NOMO-1 (cell line): Measurements from ENCODE around the gene MRAS.
A peak's percentile ranks its signal among the peaks of the same experiment; 100 is the strongest.
"Not testable (repeated sequence)": the region's sequence is repeated elsewhere in the genome, so short reads cannot be mapped to it uniquely, and the experiment has no call there.

Experiments used
- DNase-seq, 2 experiments: peaks; one replicate each; lab custom pipeline; 2025; ENCODE audit not compliant: unreplicated experiment in 2 of 2; lab: John Stamatoyannopoulos, UW

Gene MRAS

DNA sequence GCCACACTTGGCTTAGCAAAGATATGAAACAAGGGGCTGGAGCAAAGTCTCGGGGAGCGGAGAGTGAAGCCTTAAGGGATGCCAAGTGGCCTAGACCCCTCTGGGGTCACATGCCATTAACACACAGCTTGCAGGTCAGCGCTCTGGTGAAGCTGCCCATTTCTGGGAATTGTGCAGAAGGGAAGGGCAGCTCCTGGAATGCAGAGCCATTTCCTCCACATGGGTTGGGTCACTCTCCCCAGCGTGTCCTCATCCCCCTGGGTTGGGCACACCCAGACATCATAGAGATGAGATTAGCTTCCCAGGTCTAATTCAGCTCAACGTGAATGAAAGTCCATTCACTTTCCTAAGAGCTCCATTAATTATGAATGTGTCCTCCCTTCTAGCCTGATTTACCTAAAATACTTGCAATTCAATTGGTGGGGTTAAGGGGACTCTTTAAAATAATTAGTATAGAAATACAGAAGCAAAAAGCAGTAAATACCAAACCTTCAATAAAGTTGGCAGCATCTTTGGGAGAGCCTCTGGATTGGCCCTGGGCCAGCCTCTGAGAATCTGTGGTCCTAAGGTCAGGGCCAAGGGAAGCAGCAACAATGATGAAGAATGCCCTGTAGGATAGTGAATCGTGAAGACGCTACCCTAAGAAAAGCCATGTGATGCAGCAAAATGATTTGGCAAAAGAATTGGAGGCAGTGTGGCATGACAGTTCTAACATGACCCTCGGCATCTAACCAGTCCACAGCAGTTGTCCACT, 17.8 kb downstream of the MRAS start:
- DNase-seq, result no peak

DNA sequence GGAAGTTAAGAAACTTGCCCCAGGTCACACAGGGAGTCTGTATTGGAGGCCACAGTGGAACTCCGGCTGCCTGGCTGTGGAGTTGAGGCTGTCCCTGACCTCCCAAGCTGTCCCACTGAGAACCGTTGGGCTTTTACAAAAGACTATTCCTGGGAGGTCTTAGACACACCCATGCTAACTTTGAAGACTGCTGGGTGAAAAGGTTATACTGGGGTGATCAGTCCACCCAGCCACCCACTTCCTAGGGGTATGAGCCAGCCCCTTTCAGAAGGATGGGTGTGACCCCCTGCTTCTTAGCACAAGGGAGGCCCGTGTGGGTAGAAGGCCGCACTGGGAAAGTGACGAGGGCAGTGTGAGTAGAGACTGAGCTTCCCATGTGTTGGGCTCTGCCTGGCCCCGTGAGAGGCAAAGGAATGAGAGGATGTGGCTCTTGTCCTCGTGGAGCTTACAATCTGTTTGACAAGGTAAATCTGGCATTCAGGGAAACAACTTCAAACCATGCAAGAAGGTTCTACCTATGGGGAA, 19.0 kb downstream of the MRAS start:
- DNase-seq, result no peak

DNA sequence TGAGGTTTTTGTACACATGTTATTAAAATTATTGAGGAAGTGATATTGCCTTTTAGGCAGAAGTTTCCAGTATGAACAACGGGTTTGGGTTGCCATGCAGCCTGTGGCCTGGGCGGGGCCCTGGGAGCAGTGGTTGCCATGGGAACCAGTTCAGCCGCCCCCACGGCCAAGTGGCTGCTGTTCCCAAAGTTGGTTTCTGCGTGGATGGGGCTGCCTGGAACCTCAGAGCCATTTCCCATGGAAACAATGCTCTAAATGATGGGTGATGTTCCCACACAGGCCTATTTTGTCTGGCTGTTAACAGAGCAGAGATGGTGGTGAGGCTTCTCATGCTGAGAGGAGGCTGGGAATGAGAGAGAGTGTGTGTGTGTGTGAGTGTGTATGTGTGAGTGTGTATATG, 19.5 kb downstream of the MRAS start:
- DNase-seq, result peak; percentile 32 to 34

DNA sequence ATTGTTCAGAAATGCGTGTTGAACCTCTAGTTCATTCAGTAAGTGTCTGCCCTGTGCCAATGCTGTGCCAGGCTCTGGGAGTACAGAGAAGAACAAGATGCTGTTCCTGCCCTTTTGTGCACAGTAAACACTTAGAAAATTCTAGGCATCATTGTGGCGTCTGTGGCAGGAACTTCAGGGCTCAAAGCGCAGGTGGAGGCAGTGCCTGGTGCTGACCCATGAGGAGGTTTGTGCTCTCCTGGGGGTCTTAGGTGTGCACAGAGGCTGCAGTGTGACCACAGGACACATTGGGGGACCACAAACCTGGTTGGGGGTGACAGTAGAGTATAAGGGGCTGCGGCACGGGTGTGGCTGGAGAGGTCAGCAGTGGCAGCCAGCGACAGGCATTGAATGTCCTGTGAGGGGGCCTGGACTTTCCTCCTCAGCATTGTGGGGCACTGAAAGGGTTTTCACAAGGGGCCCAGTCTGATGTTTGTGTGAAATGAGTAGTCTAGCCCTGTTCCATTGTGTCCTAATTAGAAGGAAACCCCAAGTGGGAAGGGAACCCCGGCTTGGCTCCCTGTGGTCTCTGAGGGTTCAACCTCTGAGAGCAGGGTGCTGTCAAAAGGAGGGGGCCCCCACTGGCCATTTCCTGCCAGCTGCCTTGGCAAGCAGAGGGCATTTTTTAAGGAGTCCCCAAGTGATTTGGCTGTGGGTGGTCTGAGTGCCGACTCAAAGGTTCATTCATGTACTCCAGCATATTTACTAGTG, 20.9 kb downstream of the MRAS start:
- DNase-seq, result no peak

DNA sequence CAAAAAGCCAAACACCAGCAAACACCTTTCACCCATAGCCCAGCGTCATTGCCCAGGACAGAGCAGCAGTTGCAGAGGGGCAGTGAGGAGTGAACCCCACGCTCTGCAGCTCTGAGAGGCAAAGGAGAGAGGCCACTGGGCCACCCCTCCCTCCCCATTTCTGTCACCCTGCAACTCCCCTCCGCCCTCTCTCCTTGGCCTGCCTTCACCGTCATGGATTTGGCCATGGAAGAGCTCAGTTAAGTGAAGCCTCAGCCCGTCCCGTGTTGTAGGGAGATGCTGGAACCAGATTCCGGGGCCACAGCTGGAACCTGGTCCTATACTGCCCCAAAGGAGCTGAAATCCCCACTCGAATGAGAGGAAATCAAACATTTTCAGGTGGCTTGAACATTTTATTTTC, 21.9 kb downstream of the MRAS start:
- DNase-seq, result no peak

DNA sequence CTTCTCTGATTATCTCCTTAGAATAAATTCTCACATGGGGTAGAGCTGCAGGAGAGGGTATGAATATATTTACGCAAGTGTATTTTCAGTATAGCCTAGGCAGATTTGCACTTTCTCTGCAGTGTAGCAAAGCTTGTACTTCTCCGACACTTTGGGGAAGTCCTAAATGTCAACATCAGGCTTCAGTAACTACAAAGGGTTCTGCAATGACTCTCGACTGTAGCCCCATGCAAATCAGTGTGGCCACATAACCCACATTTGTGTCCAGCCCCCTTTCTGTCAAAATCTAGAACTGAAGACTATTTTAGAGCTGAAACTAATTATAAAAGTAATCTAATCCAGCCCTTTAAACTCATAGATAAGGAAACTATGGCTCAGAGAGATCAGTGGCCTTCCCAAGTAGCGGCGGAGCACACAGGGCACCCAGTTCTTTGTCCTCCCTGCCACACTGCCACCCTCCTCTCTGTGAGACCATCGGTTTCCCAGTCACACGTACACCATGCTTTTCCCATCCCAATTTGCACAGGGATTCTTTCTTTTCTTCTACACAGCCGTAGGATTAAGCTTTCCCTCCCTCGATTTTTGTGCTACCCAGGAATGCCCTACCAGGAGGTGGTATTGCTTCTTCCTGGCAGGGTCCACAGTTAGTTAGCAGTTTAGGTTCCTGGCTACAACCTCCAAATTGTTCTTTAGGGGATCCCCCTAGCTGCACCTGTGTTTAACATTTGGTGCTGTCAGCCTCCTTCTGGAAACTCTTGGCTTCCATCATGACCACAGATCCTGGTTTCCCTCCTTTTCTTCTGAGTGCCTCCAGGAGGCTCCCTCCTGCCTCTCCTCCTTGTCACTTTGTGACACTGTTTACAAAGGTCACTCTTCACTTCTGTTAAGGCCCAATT, 22.9 kb downstream of the MRAS start:
- DNase-seq, result peak; percentile 78 to 94

DNA sequence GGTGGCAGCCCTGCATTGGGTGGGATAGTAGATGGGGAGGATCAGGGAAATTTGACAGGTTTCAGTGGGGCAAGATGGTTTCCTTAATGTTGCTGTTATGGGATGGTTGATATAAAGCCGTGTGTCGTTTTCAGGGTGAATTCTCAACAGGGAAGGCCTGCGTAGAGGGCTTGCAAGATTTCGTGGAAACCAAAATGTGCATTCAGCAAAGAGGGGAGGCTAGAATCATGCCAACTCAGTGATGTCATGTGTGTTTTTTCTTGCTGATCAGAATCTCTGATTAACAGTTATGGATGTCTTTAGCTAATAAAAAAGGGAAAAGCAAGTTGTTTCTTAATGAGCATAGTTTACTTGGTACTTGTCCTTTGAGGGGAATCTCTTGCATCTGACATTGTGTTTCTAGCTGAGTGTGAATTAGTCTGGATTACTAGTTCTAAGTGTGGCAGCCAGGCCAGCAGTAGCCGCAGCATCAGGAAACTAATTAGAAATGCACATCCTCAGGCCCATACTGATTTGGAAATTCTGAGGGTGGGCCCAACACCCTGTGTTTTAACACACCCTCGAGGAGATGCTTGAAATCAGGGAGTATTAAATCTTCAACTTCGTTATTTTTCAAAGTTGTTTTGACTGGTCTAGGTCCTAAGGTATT, 24.8 kb downstream of the MRAS start:
- DNase-seq, result no peak

DNA sequence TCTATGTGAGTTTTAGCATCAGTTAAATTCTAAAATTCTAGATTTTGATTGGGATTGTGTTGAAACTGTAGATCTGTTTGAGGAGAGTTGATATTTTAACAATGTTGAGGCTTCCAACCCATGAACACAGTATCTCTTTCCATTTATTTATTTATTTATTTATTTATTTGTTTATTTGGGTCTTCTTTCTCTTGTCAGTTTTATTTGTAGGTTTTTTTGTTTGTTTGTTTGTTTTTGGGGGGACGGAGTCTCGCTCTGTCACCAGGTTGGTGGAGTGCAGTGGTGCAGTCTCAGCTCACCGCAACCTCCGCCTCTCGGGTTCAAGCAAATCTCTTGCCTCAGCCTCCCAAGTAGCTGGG, 25.3 kb downstream of the MRAS start:
- DNase-seq, result no peak

DNA sequence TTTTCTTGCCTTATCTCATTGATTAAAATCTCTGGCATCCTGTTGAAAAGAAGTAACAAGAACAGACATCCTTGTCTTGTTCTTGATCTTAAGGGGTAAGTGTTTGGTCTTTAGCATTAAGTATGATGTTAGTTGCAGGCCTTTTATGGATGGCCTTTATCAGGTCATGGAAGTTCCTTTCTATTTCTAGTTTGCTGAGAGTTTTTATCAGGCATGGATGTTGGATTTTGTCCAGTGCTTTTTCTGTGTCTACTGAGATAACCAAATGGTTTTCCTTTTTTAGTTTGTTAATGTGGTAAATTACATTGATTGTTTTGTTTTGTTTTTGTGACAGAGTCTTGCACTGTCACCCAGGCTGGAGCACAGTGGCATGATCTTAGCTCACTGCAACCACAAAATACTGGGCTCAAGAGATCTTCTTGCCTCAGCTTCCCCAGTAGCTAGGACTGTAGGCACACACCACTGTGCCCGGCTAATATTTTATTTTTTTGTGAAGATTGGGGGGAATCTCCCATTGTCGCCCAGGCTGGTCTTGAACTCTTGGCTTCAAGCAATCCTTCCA, 26.3 kb downstream of the MRAS start:
- DNase-seq, result no peak

DNA sequence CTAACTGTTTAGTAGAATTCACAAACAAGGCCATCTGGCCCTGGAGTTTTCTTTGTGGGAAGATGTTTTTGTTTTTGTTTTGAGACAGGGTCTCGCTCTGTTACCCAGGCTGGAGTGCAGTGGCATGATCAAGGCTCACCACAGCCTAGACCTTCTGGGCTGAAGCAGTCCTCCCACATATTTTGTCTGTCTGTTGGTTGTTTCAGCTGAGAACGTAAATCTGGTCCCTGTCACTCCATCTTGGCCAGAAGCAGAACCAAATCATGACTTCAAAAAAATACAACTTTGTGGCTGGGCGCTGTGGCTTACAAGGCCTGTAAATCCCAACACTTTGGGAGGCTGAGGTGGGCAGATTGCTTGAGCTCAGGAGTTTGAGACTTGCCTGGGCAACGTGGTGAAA, 27.1 kb downstream of the MRAS start:
- DNase-seq, result no peak

DNA sequence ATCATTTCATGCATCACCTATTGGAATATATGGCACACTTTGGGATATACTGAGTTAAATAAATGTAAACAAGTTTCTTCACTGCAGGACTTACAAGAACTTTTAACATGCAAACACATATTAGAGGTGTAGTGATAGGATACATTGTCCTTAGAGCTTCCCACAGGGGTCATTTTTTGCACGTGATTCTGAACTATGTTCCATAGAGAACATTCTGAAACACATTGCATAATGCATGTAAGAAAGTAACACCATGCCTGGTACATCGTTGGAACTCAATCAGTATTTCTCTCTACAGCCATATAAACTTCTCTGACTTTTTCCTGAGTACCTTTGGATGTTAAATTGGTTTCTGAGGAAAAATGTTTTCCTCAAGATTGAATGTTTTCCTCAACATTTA, 28.3 kb downstream of the MRAS start:
- no peak for DNase-seq

DNA sequence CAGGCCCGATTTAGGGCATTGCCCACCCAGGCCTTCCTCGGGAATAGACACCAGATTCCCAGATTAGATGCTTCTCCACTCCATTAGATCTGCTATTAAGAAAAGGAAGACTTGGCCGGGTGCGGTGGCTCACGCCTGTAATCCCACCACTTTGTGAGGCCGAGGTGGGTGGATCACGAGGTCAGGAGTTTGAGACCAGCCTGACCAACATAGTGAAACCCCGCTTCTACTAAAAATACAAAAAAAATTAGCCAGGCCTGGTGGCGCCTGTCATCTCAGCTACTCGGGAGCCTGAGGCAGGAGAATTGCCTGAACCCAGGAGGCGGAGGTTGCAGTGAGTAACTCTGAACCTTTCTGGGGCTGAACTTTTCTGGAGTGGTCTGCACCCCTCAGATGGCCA, 28.8 kb downstream of the MRAS start:
- not testable (repeated sequence) for DNase-seq

DNA sequence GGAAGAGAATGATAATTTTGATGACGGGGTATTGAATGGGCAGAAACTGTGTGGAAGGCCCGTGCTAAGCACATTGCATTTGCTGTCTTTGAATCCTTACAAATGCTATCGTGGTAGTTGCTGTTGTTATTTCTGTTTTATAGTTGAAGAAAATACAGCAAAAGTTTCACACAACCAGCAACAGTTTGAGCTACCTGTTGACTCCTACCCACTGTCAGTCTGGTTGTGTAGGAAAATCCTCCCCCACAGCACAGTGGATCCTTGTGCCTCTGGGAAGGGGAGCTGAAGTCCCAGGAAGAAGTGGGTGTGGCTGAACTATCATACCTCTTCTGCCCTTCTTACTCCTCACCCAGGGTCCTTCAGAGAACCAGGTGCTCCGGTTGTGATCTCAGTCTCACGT, 29.4 kb downstream of the MRAS start:
- no peak for DNase-seq

DNA sequence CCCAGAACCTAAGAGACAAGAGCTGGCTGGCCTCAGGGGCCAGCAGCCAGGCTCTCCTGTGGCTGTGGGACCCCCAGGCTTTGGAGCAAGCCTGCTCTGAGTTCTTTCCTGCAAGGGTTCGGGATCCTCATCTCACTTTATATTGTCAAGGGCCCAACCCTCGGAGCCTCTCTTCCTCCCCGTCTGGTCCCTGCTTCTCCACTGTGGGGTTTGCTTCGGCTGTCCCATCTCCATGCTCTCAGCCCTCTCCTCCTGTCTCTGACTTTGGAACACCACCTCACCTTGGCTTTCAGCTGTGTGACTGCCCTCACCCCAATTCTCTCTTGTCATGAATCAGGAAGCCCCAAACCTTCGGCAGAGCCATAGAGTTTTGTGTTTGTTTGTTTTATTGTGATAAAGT, 30.0 kb downstream of the MRAS start:
- DNase-seq, result no peak

DNA sequence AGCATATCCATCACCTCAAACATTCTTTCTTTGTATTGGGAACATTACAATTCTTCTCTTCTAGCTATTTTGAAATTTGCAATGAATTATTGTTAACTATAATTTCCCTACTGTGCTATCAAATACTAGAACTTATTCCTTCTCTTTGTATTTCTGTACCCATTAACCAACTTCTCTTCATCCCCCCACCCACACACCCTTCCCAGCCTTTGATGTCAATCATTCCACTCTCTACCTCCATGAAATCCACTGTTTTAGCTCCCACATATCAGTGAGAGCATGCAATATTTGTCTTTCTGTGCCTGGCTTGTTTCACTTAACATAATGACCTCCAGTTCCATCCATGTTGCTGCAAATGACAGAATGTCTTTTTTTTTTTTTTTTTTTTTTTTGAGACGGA, 30.6 kb downstream of the MRAS start:
- DNase-seq, result no peak

DNA sequence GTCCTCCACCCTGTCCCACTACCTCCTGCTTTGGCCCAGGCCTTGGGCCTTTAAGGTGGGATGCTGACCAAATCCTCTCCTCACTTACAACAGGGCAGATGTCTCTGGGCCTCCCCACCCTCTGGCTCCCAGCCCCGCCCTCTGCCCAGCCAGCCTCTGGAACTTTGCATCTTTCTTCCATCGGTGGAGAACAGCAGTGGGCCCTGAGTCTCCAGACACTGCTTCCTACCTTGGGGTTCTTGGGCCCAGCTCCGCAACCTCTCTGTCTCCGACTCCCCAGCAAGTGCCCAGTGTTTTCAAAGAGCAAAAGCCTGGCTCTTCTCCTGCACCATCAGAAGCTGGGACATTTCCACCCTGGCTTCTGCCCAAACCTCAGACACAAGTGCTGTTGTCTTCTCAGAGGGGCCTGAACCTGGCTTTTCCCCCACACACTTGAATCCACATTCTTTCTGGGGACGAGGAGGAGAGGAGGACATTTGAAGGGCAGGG, 33.1 kb downstream of the MRAS start:
- no peak for DNase-seq

DNA sequence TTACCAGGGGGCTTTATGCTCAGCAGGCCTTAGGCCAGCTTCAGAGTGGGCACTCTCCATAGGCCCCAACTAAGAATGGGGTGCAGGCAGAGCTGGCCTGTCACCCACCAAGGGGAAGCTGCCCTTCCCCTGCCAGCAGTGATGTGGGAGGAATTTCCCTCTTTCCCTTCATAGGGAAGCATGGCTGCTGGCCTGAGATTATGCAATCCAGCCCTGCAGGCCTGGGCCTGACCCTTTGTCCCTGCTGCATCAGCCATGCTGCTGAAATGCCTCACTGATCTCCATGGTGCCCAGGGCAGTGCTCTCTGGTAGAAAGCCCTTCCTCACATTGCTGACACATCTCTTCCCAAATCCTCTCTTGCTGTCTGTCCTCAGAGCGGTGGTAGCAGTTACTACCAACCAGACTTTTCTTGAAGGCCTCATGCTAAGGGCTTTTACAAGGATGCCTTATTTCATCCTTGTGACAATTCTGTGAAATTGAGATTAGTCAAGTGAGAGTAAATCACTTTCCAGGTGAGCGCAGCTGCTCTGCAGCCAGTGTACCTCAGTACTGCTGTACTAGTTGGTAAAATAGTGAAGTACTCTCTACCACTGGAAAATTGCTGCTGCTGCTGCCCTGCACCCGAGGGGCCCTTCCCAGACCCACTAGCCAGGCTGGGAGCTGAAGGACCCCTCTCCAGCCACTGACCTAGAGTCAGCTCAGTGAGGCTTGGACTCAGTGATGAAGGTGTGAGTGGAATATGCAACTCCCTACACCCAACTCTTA, 33.8 kb downstream of the MRAS start:
- no peak for DNase-seq

DNA sequence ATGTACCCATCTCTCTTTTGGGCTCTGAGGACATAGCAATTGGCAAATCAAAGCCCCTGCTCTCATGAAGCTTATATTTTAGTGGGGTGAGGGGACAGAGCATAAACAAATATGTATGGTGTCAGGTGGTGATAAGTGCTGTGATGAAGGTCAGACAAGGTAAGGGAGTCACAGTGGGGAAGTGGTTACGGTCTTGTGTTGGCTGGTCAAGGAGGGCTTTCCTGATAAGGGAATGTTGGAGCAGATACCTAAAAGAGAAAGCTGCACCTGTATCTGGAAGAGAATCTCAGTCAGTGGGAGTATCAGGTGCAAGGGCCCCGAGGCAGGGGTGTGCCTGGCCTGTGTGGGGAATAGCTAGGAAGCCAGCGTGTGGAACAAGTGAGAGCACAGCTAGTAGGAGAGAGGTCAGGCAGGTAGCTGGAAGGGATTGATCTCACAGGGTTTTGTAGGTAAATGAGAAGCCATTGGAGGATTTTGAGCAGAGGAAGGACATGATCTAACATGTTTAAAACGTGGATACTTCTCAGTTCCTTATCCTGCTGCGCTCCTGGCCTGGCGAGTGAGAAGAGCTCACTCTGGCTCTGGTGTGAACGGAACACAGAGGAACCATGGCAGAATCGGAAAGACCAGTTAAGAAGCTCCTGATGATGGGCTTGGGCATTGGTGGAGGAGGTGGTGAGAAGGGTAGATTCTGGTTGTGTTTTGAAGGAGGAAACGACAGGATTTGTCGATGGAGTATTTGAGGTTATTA, 35.5 kb downstream of the MRAS start:
- DNase-seq, result no peak

DNA sequence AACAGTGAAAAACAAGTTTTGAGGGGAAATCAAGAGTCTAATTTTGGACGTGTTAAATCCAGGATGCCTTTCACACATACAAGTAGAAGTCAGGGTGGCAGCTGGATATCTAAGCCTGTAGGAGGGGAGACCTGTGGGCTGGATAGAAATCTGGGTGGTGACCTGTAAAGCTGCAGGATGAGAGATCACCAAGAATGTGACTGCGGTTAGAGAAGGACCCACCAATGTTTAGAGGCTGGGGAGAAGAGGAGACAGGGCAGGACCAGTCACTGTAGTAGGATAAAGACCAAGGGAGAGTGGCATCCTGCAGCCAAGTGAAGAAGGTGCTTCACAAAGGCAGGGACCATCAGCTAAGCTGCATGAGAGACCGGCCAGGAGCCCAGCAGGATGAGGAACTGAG, 36.2 kb downstream of the MRAS start:
- no peak for DNase-seq
